Muscle of back (tissue), 11 donors: ENCODE data around the gene KHDC4. TPM values are rescaled to one million over a fixed set of nuclear protein-coding genes. Genes with fewer than 3 reads are reported as not detected.
"Not testable (repeated sequence)": the region's sequence is repeated elsewhere in the genome, so short reads cannot be mapped to it uniquely, and the experiment has no call there.

Source experiments
- DNase-seq, 3 donors: peaks; one replicate each; pipeline versions ENCODE4 v3.0.0 to v3.0.0-alpha.2; 2013
- polyA plus RNA-seq, 10 donors: library from polyadenylated mRNA; unstranded; fragments of 120-200 nt; gene quantifications; one replicate each; pipeline ENCODE4 v1.2.1, GENCODE V29; 2013; ENCODE audit not compliant: insufficient read length in 10 of 10

KHDC4 gene
- polyA plus RNA-seq, 10 donors: 21.9 to 51.3 (median 30.2) TPM

- peak in 1 of 3 donors; percentile 19 for DNase-seq
Observed at GRCh38 chr1:155909894-155910293, 24.3 kb downstream of the KHDC4 start.

- DNase-seq: no peak
Observed at GRCh38 chr1:155904261-155904660, 30.0 kb downstream of the KHDC4 start.

- no peak for DNase-seq
Observed at GRCh38 chr1:155900161-155900560, 34.1 kb downstream of the KHDC4 start.

GRCh38 chr1:155899683-155900082, 34.5 kb downstream of the KHDC4 start:
- DNase-seq: no peak

- no peak for DNase-seq
Observed at GRCh38 chr1:155898888-155899287, 35.3 kb downstream of the KHDC4 start.

GRCh38 chr1:155897746-155898145, 36.5 kb downstream of the KHDC4 start:
- DNase-seq: peak in 1 of 3 donors; percentile 22

- not testable (repeated sequence) for DNase-seq
Observed at GRCh38 chr1:155896476-155896875, 37.7 kb downstream of the KHDC4 start.

- DNase-seq: not testable (repeated sequence)
Observed at GRCh38 chr1:155895617-155896016, 38.6 kb downstream of the KHDC4 start.

GRCh38 chr1:155893389-155894142, 40.6 kb downstream of the KHDC4 start:
- peak; percentile 47 to 83 (median 79) for DNase-seq

- peak in 2 of 3 donors; percentile 26 to 47 for DNase-seq
Observed at GRCh38 chr1:155892796-155893195, 41.4 kb downstream of the KHDC4 start.

- no peak for DNase-seq
Observed at GRCh38 chr1:155890251-155890650, 44.0 kb downstream of the KHDC4 start.

GRCh38 chr1:155889566-155889965, 44.6 kb downstream of the KHDC4 start:
- no peak for DNase-seq

GRCh38 chr1:155888481-155888880, 45.7 kb downstream of the KHDC4 start:
- DNase-seq: no peak

- no peak for DNase-seq
Observed at GRCh38 chr1:155884982-155885381, 49.2 kb downstream of the KHDC4 start.

- DNase-seq: no peak
Observed at GRCh38 chr1:155884031-155884960, 49.9 kb downstream of the KHDC4 start.

GRCh38 chr1:155882766-155883165, 51.4 kb downstream of the KHDC4 start:
- DNase-seq: no peak

- no peak for DNase-seq
Observed at GRCh38 chr1:155882235-155882634, 52.0 kb downstream of the KHDC4 start.

- no peak for DNase-seq
Observed at GRCh38 chr1:155880950-155881349, 53.3 kb downstream of the KHDC4 start.

GRCh38 chr1:155880251-155880650, 54.0 kb downstream of the KHDC4 start:
- no peak for DNase-seq

- no peak for DNase-seq
Observed at GRCh38 chr1:155877945-155878344, 56.3 kb downstream of the KHDC4 start.

- no peak for DNase-seq
Observed at GRCh38 chr1:155873860-155874259, 60.4 kb downstream of the KHDC4 start.

- no peak for DNase-seq
Observed at GRCh38 chr1:155872527-155872926, 61.7 kb downstream of the KHDC4 start.

GRCh38 chr1:155871390-155871789, 62.8 kb downstream of the KHDC4 start:
- peak; percentile 42 to 81 (median 59) for DNase-seq
